Esophagus muscularis mucosa (tissue), 4 donors: Measurements from ENCODE around the gene CDC25B. TPM values are rescaled to one million over a fixed set of nuclear protein-coding genes. Genes with fewer than 3 reads are reported as not detected.
"Not testable (repeated sequence)": the region's sequence is repeated elsewhere in the genome, so short reads cannot be mapped to it uniquely, and the experiment has no call there.

Source experiments
- DNase-seq: peaks from one replicate; pipeline ENCODE4 v3.0.0-alpha.2; 2017; ENCODE audit errors: extremely low spot score
- H3K27ac ChIP-seq, 4 donors: fragments of 200-600 bp; sonication (generic); replicated peaks in 1 of 4; 1 replicate in 3 of 4; 2 replicates in 1 of 4; pipeline ENCODE4 v1.5.1; 2016 to 2019; ENCODE audit warnings: mild to moderate bottlenecking in 1 of 4
- H3K27me3 ChIP-seq, 4 donors: fragments of 200-600 bp; sonication (generic); one replicate each; pipeline versions ENCODE4 v1.5.1 to v1.6.0; 2016 to 2019
- H3K36me3 ChIP-seq, 4 donors: fragments of 200-600 bp; sonication (generic); one replicate each; pipeline ENCODE4 v1.5.1; 2016 to 2019
- H3K4me1 ChIP-seq, 4 donors: fragments of 200-600 bp; sonication (generic); one replicate each; pipeline ENCODE4 v1.5.1; 2016 to 2019
- H3K4me3 ChIP-seq, 4 donors: fragments of 200-600 bp; sonication (generic); 1 replicate in 2 of 4; 2 replicates in 2 of 4; pipeline ENCODE4 v1.5.1; 2016 to 2019; ENCODE audit warnings: mild to moderate bottlenecking in 4 of 4, moderate library complexity in 1 of 4
- H3K9me3 ChIP-seq, 4 donors: fragments of 200-600 bp; sonication (generic); 1 replicate in 3 of 4; 2 replicates in 1 of 4; pipeline ENCODE4 v1.5.1; 2016 to 2019
- EP300 ChIP-seq: sonication (generic); formaldehyde crosslinking; IDR thresholded peaks from one replicate; pipeline ENCODE4 v1.6.1; 2017; ENCODE audit warnings: antibody characterized with exemption
- POLR2A ChIP-seq: fragments of 450-650 bp; IDR thresholded peaks from one replicate; pipeline ENCODE4 v1.6.1; 2017; ENCODE audit warnings: antibody characterized with exemption, moderate library complexity, mild to moderate bottlenecking, low read depth
- POLR2AphosphoS5 ChIP-seq, 2 donors: sonication (generic); formaldehyde crosslinking; IDR thresholded peaks; one replicate each; pipeline ENCODE4 v1.6.1; 2017; ENCODE audit warnings: antibody characterized with exemption in 2 of 2
- WGBS: methylation state at CpG from one replicate; pipeline ENCODE4 v1.1.5; 2018; 5-methylcytosine and 5-hydroxymethylcytosine counted together
- intact Hi-C: fragments of 100-400 bp; cut with DNase I; formaldehyde crosslinking; loops from one replicate; pipeline ENCODE4 v1.15.1; 2023
- total RNA-seq, 4 donors: library from RNA; depleted of rRNA; stranded (reverse); fragments of >200 nt; gene quantifications; one replicate each; pipeline versions ENCODE4 v1.1.0 to v1.2.1, GENCODE V29; 2016
- TF ChIP-seq, protein P1 (sequence below), 3 experiments: fragments of 200-600 bp in 2 of 3; fragments of 450-650 bp in 1 of 3; sonication (generic) in 2 of 3; IDR thresholded peaks; one replicate each; pipeline ENCODE4 v1.5.1; 2017 to 2019; ENCODE audit warnings: antibody characterized with exemption in 3 of 3, mild to moderate bottlenecking in 2 of 3, moderate library complexity in 1 of 3

CDC25B gene
- total RNA-seq, 4 donors from 2014 or later = 29.9 to 43.1 (median 35.6) TPM

GRCh38 chr20:3823881-3824280, 27.8 kb downstream of the CDC25B start:
- H3K4me3 ChIP-seq = no peak overlapping the region
- peaks cover 19 to 63% (median 39%) of the 10 kb centered on the region in 4 donors for H3K36me3 ChIP-seq
- no peak overlapping the region for H3K27ac ChIP-seq
- intact Hi-C loops = no loop called here
- TF ChIP-seq POLR2AphosphoS5 (IDR thresholded peaks at IDR 0.05) = no peak
- TF ChIP-seq POLR2A = no peak
- no peak for TF ChIP-seq EP300
- TF ChIP-seq, protein P1, sequence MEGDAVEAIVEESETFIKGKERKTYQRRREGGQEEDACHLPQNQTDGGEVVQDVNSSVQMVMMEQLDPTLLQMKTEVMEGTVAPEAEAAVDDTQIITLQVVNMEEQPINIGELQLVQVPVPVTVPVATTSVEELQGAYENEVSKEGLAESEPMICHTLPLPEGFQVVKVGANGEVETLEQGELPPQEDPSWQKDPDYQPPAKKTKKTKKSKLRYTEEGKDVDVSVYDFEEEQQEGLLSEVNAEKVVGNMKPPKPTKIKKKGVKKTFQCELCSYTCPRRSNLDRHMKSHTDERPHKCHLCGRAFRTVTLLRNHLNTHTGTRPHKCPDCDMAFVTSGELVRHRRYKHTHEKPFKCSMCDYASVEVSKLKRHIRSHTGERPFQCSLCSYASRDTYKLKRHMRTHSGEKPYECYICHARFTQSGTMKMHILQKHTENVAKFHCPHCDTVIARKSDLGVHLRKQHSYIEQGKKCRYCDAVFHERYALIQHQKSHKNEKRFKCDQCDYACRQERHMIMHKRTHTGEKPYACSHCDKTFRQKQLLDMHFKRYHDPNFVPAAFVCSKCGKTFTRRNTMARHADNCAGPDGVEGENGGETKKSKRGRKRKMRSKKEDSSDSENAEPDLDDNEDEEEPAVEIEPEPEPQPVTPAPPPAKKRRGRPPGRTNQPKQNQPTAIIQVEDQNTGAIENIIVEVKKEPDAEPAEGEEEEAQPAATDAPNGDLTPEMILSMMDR (IDR thresholded peaks at IDR 0.05) = no peak
- H3K4me1 ChIP-seq = peaks cover 15 to 24% (median 23%) of the 10 kb centered on the region in 4 donors
- H3K27me3 ChIP-seq = no peaks in the 10 kb centered on the region
- no peak for DNase-seq
- H3K9me3 ChIP-seq = no peaks in the 10 kb centered on the region
- WGBS = 96% methylated on average over 11 of the region's 20 CpGs

GRCh38 chr20:3825526-3825925, 29.4 kb downstream of the CDC25B start:
- H3K27ac ChIP-seq = no peak overlapping the region
- 85% methylated on average over 5 of the region's 7 CpGs for WGBS
- H3K4me1 ChIP-seq = peaks cover 7 to 13% (median 11%) of the 10 kb centered on the region in 4 donors
- intact Hi-C loops = no loop called here
- H3K36me3 ChIP-seq = peaks cover 19 to 68% (median 39%) of the 10 kb centered on the region in 4 donors
- no peak overlapping the region for H3K4me3 ChIP-seq
- DNase-seq = no peak
- TF ChIP-seq POLR2A = no peak
- TF ChIP-seq, protein P1 (IDR thresholded peaks at IDR 0.05) = no peak
- TF ChIP-seq POLR2AphosphoS5 (IDR thresholded peaks at IDR 0.05) = no peak
- TF ChIP-seq EP300 = no peak
- H3K9me3 ChIP-seq = no peaks in the 10 kb centered on the region
- no peaks in the 10 kb centered on the region for H3K27me3 ChIP-seq

- H3K4me1 ChIP-seq = peaks cover 2 to 7% (median 6%) of the 10 kb centered on the region in 4 donors
- no peak overlapping the region for H3K27ac ChIP-seq
- H3K4me3 ChIP-seq = no peak overlapping the region
- H3K9me3 ChIP-seq = no peaks in the 10 kb centered on the region
- intact Hi-C loops = no loop called here
- no peaks in the 10 kb centered on the region for H3K27me3 ChIP-seq
- no peak for DNase-seq
- TF ChIP-seq, protein P1 (IDR thresholded peaks at IDR 0.05) = no peak
- TF ChIP-seq POLR2AphosphoS5 (IDR thresholded peaks at IDR 0.05) (no peak), EP300 (no peak), POLR2A (no peak)
- H3K36me3 ChIP-seq = peaks cover 19 to 68% (median 39%) of the 10 kb centered on the region in 4 donors
- 83% methylated on average over 4 of the region's 4 CpGs for WGBS
Observed at GRCh38 chr20:3826420-3826819, 30.3 kb downstream of the CDC25B start.

GRCh38 chr20:3828798-3829197, 32.7 kb downstream of the CDC25B start:
- WGBS = 92% methylated on average over 3 of the region's 3 CpGs
- DNase-seq = no peak
- intact Hi-C loops = no loop called here
- H3K4me3 ChIP-seq = no peak overlapping the region
- no peak overlapping the region for H3K27ac ChIP-seq
- TF ChIP-seq POLR2AphosphoS5 (IDR thresholded peaks at IDR 0.05) = no peak
- H3K9me3 ChIP-seq = no peaks in the 10 kb centered on the region
- no peaks in the 10 kb centered on the region for H3K27me3 ChIP-seq
- no peaks in the 10 kb centered on the region for H3K4me1 ChIP-seq
- H3K36me3 ChIP-seq = peaks cover 4 to 49% (median 24%) of the 10 kb centered on the region in 4 donors

DNA sequence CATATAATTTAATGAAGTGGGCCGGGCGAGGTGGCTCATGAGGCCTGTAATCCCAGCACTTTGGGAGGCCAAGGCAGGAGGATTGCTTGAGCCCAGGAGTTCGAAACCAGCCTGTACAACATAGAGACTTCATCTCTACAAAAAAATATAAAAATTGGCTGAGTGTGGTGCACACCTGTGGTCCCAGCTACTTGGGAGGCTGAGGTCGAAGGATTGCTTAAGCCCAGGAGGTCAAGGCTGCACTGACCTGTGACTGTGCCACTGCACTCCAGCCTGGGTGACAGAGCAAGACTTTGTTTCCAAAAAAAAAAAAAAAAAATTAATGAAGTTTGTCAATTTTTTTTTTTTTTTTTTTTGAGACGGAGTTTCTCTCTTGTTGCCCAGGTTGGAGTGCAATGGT, 33.8 kb downstream of the CDC25B start:
- 94% methylated on average over 5 of the region's 5 CpGs for WGBS
- DNase-seq, H3K4me3 ChIP-seq, H3K4me1 ChIP-seq, H3K9me3 ChIP-seq, H3K27ac ChIP-seq, intact Hi-C loops, H3K27me3 ChIP-seq: not testable (repeated sequence)
- H3K36me3 ChIP-seq = peaks cover 0 to 42% (median 14%) of the 10 kb centered on the region in 4 donors

GRCh38 chr20:3836132-3836531, 40.0 kb downstream of the CDC25B start:
- H3K27me3 ChIP-seq = no peaks in the 10 kb centered on the region

More at GRCh38 chr20:3836132-3836531, 40.0 kb downstream of the CDC25B start:
- no peak overlapping the region for H3K27ac ChIP-seq
- peaks cover 0 to 17% (median 3%) of the 10 kb centered on the region in 4 donors for H3K36me3 ChIP-seq
- TF ChIP-seq EP300 (no peak), POLR2A (no peak), POLR2AphosphoS5 (IDR thresholded peaks at IDR 0.05) (no peak)
- TF ChIP-seq, protein P1 (IDR thresholded peaks at IDR 0.05) = no peak
- WGBS = 94% methylated on average over 4 of the region's 4 CpGs
- no peak for DNase-seq
- H3K4me1 ChIP-seq = no peaks in the 10 kb centered on the region
- intact Hi-C loops = no loop called here
- no peaks in the 10 kb centered on the region for H3K9me3 ChIP-seq
- H3K4me3 ChIP-seq = no peak overlapping the region
